ENCODE data around the gene MTG1.
"Not testable (repeated sequence)": the region's sequence is repeated elsewhere in the genome, so short reads cannot be mapped to it uniquely, and the experiment has no call there.

MTG1 gene

DNA sequence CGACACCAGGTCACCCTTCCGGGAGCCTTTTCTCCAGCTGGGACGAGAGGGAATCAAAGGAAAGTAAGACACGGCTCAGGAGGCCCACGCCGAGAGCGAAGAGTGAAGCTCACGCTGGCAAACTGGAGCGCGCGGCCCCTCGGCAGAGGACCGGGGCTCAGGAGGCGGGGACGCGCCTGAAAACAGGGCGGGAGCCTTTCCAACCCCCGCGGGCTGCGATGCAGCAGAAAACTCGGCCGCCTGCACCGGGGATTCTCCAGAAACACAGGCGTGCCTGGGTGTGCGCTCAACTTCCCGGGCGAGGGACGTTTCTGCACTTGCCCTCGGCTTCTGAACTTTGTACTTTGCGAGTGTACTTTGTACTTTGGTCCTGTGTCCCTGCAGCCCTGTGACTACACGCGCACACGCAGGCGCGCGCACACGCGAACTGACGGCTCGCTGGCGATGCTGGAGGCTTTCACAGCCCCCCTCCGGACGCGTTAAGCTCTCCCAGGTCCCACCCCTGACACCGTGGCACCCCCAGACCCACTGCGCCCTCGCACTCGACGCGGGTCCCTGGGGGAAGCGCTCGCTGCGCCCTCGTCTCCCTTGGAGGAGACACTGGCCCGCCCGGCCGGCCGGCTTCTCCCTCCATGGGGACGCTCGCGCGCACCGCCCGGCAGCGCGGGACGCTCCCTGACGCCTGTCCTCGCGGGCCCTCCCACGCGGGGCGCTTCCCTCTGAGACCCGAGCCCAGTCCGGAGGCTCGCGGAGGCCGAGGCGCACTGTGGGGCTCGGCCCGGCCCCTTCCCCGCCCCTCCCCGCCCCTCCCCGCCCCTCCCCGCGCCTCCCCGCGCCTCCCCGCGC lies 15.5 kb upstream of the MTG1 start:
- no peak for DNase-seq (ENCODE audit: low read depth)

DNA sequence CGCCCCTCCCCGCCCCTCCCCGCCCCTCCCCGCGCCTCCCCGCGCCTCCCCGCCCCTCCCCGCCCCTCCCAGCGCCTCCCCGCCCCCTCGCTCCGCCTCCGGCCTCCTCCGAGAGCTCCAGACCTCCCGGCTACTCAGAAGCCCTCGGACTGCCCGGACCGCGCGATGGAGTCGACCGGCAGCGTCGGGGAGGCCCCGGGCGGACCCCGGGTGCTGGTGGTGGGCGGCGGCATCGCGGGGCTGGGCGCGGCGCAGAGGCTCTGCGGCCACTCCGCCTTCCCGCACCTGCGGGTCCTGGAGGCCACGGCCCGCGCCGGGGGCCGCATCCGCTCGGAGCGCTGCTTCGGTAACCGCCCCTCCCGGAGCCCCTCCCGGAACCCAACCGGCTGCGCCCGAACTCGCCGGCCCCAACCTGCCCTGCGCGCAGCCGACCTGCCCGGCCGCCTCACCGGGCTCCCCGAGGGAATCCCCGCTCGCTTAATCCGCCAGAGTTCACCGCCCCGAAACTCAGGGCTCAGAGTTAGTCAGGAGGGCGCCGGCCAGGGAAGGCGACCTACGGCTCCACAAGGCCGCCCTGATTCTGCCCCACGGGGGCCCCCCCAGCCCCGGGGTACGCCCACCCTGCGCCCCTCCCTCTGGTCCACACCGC lies 14.7 kb upstream of the MTG1 start, which contains the start of gene PAOX:
PAOX (plus strand) TSS at position 111 of the 649 bp plus-strand sequence; CDS start at position 166, 55 bp downstream.
- DNase-seq (ENCODE audit: low read depth), result no peak

DNA sequence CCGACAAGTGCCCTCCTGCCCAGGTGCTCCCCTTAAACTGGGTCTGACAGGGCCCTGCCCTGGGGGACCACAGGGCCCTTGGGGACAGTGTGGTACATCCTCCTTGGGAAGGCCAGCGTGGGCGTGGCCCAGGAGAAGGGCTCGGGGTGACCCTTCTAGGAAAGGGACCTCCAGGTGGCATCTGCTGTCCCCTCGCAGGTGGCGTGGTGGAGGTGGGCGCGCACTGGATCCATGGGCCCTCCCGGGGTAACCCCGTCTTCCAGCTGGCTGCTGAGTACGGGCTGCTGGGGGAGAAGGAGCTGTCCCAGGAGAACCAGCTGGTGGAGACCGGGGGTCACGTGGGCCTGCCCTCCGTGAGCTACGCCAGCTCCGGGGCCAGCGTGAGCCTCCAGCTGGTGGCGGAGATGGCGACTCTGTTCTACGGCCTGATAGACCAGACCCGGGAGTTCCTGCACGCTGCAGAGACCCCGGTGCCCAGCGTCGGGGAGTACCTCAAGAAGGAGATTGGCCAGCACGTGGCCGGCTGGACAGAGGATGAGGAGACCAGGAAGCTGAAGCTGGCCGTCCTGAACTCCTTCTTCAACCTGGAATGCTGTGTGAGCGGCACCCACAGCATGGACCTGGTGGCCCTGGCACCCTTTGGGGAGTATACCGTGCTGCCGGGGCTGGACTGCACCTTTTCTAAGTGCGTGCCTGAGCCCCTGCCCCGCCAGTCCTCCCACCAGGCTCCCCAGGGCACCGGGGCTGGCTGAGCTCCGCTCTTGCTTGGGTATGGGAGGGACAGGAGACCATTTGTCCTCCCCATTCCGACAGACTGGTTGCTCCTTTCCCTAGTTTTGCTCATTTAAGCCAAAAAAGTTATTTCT lies 13.9 kb upstream of the MTG1 start:
- no peak for DNase-seq (ENCODE audit: low read depth)

DNA sequence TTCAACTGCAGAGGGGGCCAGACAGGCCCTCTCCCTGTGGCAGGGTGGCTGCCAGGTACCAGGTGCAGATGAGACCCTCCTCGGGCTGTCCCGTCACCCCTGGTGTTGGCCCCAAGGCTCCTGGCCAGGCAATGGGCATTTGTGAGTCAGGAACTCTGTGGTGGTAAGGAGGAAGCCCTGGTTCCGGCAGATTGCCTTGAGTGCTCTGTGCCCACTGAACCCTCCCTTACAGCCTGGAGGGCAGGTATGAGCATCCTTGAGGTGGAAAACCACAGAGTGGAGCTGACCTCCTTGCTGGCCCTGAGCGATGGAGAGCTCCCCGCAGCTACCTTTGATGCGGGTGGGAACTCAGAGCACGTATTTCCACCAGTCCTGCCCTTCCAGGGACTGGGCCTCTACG lies 12.9 kb upstream of the MTG1 start:
- no peak for DNase-seq (ENCODE audit: low read depth)

DNA sequence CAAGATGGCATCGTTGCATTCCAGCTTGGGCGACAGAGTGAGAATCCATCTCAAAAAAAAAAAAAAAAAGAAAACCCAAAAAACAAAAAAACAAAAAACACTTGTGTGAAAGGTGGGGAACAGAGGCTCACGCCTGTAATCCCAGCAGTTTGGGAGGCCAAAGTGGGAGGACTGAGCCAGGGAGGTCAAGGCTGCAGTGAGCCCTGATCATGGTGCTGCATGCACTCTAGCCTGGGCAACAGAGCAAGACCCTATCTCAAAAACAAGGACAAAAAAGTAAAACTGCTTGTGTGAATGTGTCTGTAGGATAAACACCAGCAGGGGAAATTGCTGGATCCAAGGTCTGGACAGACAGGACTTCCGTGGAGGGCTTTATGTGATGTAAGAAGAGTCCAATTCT lies 10.4 kb upstream of the MTG1 start:
- no peak for DNase-seq (ENCODE audit: low read depth)

DNA sequence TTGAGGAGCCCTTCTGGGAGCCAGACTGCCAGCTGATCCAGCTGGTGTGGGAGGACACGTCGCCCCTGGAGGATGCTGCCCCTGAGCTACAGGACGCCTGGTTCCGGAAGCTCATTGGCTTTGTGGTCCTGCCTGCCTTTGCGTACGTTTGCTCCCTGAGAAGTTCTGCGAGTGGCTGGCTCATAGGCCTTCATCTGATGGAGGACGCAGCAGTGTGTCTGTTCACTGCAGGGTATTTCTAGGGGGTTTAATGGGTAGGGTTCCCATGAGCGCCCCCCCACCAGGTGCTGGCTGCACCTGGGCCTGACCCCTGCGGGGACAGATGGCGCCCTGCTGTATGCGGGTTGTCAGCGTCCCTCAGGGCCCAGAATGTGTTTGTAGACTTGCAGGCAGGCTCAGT lies 9.9 kb upstream of the MTG1 start:
- no peak for DNase-seq (ENCODE audit: low read depth)

DNA sequence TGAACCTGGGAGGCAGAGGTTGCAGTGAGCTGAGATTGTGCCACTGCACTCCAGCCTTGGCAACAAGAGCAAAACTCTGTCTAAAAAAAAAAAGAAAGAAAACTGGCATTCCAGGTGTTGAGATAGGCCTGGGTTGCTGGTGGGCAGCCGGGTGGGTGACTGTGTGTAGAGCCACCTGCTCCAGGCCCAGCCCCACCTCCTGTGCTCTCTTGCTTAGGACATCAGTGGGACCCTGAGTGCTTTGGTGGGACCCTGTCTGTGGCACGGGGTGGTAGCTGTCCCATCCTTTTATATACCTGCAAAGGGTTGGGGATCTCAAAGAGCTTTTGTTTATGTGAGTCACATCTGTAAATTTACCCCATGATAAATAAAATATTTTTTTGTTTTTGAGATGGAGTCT lies 8.7 kb upstream of the MTG1 start:
- no peak for DNase-seq (ENCODE audit: low read depth)

DNA sequence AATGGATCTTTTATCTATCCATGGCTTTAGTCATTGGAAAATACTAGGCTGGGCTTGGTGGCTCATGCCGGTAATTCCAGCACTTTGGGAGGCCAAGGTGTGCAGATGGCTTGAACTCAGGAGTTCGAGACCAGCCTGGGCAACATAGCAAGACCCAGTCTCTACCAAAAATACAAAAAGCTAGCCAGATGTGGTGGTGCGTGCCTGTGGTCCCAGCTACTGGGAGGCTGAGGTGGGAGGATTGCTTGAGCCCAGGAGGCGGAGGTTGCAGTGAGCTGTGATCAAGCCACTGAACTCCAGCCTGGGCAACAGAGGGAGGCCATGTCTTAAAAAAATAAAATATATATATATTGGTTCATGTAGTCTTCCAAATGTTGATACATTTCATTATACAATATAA lies 7.0 kb upstream of the MTG1 start:
- DNase-seq (ENCODE audit: low read depth), result not testable (repeated sequence)

DNA sequence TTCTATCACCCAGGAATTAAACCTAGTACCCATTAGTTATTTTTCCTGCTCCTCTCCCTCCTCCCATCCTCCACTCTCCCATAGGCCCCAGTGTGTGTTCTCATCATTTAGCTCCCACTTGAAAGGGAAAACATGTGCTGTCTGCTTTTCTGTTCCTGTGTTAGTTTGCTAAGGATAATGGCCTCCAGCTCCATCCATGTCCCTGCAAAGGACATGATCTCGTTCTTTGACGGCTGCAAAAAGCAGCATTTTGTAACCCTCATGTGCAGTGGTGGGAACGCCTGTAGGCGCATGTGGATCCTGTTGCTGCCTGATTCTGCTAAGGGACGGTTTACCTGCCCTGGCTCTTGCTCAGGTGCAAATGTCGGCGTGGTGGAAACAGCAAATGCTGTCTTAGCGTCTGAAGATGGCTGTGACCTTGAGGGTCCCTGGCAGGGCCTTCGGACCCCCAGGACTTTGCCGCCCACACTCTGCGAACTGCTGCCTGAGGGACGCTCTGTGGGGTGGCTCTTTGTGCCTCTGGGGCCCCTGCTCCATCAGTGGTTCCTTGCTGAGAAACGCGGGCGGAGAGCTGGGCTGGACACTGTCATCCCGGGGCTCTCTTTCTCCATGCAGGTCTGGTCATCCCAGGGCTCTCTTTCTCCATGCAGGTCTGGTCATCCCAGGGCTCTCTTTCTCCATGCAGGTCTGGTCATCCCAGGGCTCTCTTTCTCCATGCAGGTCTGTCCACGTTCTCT lies 5.6 kb upstream of the MTG1 start:
- DNase-seq (ENCODE audit: low read depth), result no peak

DNA sequence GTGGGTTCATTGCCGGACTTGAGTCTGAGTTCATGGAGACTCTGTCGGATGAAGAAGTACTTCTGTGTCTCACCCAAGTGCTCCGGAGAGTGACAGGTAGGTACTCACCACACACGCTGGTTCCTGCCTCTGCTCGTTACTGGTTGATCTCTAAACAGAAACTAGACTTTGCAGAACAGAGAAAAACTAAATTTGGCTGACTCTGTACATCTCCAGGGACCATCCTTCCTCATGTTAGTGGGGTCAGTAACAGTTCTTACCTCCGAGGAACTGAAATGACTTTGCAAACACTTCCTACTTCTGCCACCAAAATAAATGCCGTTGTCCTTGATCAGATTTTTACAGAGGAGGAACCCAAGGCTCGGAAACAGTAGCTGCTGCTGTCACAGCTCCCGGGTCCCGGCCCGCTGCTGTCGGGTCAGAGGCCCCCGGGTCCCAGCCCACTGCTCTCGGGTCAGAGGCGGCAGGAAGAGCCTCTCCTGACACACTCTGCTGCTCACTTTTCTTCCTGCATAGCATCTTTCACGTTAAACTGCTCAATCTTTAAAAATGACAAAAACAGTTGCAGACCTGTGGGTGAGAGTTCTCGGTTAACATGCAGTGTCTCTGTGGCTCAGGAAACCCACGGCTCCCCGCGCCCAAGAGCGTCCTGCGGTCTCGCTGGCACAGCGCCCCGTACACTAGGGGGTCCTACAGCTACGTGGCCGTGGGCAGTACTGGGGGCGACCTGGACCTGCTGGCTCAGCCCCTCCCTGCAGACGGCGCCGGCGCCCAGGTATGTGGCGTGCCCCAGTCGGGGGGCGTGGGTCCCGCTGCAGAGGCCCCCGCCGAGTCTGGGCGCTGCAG lies 4.8 kb upstream of the MTG1 start:
- DNase-seq (ENCODE audit: low read depth), result no peak

DNA sequence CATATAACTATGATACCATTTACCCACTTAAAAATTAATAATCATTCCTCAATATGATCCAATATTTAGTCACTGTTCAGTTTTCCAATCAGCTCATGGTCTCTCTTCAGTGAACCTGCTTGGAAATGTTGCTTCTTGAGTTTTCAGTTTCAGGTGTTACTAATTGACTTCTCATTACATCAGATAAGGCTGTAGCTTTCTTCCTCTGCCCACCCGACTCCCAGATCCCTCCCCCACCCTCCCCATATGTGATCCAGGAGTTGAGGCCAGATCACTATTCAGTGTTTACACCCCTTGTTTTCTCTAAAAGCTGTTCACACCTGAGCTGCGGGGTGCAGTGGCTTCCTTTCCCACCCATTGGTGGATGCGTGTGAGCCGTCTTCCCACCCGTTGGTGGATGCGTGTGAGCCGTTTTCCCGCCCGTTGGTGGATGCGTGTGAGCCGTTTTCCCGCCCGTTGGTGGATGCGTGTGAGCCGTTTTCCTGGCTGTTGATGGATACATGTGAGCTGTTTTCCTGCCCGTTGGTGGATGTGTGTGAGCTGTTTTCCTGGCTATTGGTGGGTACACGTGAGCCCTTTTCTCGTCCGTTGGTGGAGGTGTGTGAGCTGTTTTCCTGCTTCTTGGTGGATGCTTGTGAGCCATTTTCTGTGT lies 3.2 kb upstream of the MTG1 start:
- DNase-seq (ENCODE audit: low read depth), result no peak

DNA sequence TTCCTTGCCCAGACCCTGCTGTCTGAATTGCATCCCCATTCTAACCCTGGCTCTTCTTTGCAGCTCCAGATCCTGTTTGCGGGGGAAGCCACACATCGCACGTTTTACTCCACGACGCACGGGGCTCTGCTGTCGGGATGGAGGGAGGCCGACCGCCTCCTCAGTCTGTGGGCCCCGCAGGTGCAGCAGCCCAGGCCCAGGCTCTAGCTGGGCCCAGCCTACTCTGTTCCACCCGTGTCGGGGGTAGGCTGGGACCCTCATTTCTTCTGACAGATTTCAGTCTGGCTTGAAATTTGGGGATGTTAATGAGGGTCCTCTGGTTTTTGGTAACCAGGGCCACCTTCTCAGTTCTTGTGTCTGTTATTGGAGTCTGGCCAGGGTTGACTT lies 2.7 kb upstream of the MTG1 start:
- no peak for DNase-seq (ENCODE audit: low read depth)

DNA sequence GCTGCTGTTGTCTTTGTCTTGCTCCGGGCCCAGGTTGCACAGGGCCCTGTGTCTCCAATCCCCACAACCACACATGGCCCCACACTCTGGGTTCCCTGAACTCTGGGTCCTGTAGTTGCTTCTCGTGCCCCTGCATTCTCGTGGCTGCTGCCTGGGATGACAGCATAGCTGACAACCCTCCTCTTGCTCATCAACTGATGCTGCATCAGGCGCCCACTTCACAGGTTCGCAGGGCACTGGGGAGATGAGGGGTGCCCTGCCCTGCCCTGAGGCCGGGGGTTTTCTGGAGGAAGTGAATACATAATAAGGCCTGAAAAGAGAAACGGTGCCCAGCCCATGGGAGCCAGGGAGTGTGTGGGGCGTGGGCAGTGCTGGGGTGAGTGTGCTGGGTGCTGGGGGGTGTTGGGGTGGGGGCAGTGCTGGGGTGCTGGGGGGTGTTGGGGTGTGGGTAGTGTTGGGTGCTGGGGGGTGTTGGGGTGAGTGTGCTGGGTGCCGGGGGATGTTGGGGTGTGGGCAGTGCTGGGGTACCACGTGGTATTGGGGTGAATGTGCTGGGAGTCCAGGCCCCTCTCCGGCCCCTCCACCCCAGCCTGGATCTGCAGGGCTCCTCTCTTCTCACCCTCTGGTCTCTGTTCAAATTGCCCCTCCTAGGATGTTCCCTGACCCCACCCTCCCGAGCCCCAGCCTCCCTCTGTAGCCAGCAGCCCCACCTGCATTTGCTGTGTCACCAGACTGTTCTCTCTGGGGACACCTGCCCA lies 2.0 kb upstream of the MTG1 start:
- DNase-seq (ENCODE audit: low read depth), result no peak

DNA sequence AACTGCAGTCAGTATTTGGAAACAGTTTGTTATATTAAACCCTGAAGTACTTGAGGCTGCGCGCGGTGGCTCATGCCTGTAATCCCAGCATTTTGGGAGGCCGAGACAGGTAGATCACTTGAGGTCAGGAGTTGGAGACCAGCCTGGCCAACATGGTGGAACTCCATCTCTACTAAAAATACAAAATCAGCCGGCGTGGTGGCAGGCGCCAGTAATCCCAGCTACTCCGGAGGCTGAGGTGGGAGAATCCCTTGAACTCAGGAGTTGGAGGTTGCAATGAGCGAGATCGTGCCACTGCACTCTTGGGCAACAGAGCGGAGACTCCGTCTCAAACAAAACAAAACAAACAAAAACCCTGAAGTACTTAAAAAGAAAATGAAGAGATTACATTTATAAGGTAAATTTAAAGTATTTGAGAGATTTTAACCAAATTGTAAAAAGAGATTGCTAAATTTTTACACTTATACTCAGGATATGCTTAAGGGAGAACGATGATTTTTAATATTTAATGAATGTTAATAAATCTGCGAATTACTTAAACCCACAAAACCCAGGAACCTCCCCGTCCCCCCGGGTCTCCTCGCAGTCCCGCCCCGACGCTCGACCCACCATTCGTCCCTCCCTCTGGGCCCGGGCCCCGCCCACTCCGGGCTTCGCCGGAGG lies 425 bp upstream of the MTG1 start:
- DNase-seq (ENCODE audit: low read depth), result no peak

DNA sequence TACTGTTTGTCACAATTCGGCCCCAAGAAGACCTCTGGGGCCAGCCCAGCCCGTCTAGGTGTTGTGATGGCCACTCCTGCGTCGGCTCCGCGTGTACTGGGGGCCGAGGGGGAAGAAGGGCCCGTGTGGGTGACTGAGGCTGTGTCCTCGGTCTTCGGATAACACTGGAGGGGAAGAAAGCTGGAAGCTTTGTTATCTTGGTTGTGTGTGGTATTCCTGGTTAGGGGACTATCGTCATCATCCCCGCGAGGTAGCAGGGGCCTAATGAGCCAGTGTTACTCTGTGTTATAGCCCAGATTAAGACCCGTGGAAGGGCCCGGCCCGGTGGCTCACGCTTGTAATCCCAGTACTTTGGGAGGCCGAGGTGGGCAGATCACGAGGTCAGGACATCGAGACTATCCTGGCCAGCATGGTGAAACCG lies 854 bp downstream of the MTG1 start:
- DNase-seq (ENCODE audit: low read depth), result no peak

DNA sequence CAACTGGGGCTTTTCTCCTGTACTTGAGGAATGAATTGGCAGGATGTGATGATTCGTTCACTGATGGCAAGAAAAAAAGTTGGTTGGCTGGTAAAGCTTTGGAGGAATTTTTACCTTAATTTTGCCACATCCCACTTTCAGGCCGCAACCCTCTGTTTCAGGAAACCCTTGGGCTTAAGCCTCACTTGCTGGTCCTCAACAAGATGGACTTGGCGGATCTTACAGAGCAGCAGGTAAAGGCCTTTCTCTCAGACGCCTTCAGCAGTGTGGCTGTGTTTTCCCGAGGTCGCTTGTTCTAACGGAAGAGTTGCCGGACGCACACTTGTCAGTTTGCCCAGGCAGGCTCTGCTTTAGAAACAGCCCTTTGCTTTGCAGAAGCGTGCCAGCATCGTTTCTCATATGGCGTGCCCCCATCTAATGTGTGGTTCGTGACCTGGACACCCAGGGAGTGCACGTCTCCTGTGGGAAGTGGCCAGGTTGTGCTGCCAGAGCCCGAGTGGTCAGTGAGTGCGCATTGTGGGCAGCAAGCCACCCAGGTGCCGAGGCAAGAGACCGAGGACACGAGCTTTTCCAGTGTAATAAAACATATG lies 2.2 kb downstream of the MTG1 start:
- DNase-seq (ENCODE audit: low read depth), result no peak

DNA sequence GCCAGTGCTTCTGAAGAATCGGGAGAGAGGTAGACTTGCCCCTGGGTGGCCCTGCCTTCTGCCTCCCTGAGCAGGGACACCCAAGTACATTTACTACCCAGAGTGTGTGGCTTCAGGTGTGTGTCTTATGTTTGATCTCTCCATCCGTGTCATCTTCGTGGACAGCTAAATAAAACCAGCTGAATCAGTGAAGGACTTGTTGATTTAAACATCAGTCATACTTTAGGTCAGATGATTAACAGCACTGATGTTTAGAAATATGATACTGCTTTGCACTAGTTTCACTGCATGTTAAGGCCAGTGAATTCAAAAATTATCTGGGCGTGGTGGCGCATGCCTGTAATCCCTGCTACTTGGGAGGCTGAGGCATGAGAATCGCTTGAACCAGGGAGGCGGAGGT lies 4.0 kb downstream of the MTG1 start:
- no peak for DNase-seq (ENCODE audit: low read depth)

DNA sequence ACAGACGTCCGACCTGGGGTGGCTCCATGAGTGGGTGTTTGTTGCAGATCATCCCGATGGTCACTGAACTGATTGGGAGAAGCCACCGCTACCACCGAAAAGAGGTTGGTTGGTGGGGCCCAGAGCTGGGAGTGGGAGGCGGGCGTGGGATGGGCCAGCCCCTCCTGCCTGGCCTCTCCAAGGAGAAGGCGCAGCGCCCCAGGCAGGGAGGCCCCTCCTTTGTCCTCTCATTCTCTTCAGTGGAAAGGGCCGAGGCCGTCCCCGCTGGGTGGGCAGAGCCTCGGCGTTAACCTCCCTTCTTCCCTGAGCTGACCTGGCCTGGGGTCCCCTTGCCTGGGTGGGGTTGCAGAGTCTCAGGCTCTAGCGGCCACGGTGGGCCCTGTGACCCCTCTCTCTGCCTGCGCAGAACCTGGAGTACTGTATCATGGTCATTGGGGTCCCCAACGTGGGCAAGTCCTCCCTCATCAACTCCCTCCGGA lies 5.2 kb downstream of the MTG1 start:
- DNase-seq (ENCODE audit: low read depth), result no peak
